ENCODE data around the gene HSF5.

DNA sequence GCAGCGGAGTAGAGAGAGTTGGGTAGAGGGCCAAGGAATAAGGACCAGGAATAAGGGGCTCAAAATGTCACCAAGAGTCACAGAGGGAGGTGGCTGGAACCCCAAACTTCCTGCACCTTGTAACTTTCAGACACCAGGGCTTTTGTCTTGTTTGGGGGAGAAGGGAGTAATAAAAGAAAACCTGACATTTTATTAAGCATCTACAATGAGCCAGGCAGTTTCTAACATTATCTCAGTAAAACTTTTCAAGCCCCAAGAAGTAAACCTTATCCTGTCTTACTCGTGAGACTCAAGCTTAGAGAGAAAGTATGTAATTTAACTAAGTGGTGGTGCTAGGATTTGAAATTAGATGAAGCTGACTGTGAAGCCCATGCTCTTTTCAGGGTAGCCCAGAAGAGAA, 27.1 kb upstream of the HSF5 start:
- TF ChIP-seq, protein P1, sequence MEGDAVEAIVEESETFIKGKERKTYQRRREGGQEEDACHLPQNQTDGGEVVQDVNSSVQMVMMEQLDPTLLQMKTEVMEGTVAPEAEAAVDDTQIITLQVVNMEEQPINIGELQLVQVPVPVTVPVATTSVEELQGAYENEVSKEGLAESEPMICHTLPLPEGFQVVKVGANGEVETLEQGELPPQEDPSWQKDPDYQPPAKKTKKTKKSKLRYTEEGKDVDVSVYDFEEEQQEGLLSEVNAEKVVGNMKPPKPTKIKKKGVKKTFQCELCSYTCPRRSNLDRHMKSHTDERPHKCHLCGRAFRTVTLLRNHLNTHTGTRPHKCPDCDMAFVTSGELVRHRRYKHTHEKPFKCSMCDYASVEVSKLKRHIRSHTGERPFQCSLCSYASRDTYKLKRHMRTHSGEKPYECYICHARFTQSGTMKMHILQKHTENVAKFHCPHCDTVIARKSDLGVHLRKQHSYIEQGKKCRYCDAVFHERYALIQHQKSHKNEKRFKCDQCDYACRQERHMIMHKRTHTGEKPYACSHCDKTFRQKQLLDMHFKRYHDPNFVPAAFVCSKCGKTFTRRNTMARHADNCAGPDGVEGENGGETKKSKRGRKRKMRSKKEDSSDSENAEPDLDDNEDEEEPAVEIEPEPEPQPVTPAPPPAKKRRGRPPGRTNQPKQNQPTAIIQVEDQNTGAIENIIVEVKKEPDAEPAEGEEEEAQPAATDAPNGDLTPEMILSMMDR (IDR thresholded peaks at IDR 0.05) = no peak
- TF ChIP-seq POLR2A (IDR thresholded peaks at IDR 0.05) = no peak
